ENCODE data around the gene ATAD5.
A peak's percentile ranks its signal among the peaks of the same experiment; 100 is the strongest.
"Not testable (repeated sequence)": the region's sequence is repeated elsewhere in the genome, so short reads cannot be mapped to it uniquely, and the experiment has no call there.

The ATAD5 gene

GRCh38 chr17:30812218-30813177 is 19.3 kb upstream of the ATAD5 start:
- ATAC-seq (replicated peaks) (no peak), DNase-seq (no peak)
- Mint-ChIP-seq H3K4me1 (ENCODE audit: low read depth in 2 of 2) (peaks cover 37 to 41% of the 10 kb centered on the region in 2 donors), H3K9me3 (no peaks in the 10 kb centered on the region), H3K27me3 (no peaks in the 10 kb centered on the region), H3K4me3 (peak overlapping the region in 1 of 2 donors; percentile 8), H3K36me3 (ENCODE audit: insufficient read depth) (peaks cover 25% of the 10 kb centered on the region), H3K27ac (peak overlapping the region; percentile 71 to 90)

DNA sequence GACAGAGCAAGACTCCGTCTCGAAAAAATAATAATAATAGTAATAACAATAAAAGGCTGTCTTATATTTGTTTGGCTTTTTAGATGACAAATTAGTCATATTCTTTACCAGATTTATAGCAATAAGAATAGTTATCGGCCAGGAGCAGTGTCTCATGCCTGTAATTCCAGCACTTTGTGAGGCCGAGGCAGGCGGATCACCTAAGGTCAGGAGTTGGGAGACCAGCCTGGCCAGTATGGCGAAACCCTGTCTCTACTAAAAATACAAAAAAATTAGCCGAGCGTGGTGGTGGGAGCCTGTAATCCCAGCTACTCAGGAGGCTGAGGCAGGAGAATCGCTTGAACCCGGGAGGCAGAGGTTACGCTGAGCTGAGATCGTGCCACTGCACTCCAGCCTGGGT is 17.5 kb upstream of the ATAD5 start:
- H3K9me3 Mint-ChIP-seq; H3K27me3 Mint-ChIP-seq; ATAC-seq (replicated peaks); H3K4me3 Mint-ChIP-seq; DNase-seq: not testable (repeated sequence)
- Mint-ChIP-seq H3K4me1 (ENCODE audit: low read depth in 2 of 2) (peaks cover 37 to 40% of the 10 kb centered on the region in 2 donors), H3K36me3 (ENCODE audit: insufficient read depth) (peaks cover 29% of the 10 kb centered on the region), H3K27ac (peak overlapping the region; percentile 64 to 65)

- DNase-seq; ATAC-seq (replicated peaks); H3K9me3 Mint-ChIP-seq; H3K27me3 Mint-ChIP-seq; H3K4me3 Mint-ChIP-seq: not testable (repeated sequence)
- Mint-ChIP-seq H3K36me3 (ENCODE audit: insufficient read depth) (peaks cover 25% of the 10 kb centered on the region), H3K27ac (peak overlapping the region in 1 of 2 donors; percentile 64), H3K4me1 (ENCODE audit: low read depth in 2 of 2) (peaks cover 31 to 39% of the 10 kb centered on the region in 2 donors)
These were observed 16.9 kb upstream of the ATAD5 start for GRCh38 chr17:30814860-30815259.

DNA sequence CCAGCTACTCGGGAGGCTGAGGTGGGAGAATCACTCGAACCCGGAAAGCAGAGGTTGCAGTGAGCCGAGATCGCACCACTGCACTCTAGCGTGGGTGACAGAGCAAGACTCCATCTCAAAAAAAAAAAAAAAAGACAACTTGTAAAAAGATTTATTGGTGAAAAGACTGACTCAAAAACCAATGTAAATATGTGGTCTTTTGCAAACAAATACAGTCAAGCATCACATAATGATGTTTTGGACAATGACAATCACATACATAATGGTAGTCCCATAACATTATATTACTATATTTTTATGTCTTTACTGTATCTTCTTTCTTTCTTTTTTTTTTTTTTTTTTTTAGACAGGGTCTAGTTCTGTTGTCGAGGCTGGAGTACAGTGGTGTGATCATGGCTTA is 15.6 kb upstream of the ATAD5 start:
- Mint-ChIP-seq H3K27ac (no peak overlapping the region), H3K4me3 (peak overlapping the region in 1 of 2 donors; percentile 4), H3K4me1 (ENCODE audit: low read depth in 2 of 2) (peaks cover 34 to 43% of the 10 kb centered on the region in 2 donors), H3K36me3 (ENCODE audit: insufficient read depth) (peaks cover 24% of the 10 kb centered on the region), H3K27me3 (no peaks in the 10 kb centered on the region), H3K9me3 (no peaks in the 10 kb centered on the region)
- no peak for ATAC-seq (replicated peaks)
- DNase-seq, result no peak

- H3K9me3 Mint-ChIP-seq, result no peaks in the 10 kb centered on the region
- H3K27me3 Mint-ChIP-seq, result no peaks in the 10 kb centered on the region
- H3K4me3 Mint-ChIP-seq, result peak overlapping the region; percentile 78 to 96
- no peak for DNase-seq
- H3K27ac Mint-ChIP-seq, result peak overlapping the region; percentile 89 to 93
- no peak for ATAC-seq (replicated peaks)
- peaks cover 15% of the 10 kb centered on the region for H3K36me3 Mint-ChIP-seq (ENCODE audit: insufficient read depth)
- H3K4me1 Mint-ChIP-seq (ENCODE audit: low read depth in 2 of 2), result peaks cover 42 to 54% of the 10 kb centered on the region in 2 donors
These were observed 11.6 kb upstream of the ATAD5 start for GRCh38 chr17:30819971-30820705.

DNA sequence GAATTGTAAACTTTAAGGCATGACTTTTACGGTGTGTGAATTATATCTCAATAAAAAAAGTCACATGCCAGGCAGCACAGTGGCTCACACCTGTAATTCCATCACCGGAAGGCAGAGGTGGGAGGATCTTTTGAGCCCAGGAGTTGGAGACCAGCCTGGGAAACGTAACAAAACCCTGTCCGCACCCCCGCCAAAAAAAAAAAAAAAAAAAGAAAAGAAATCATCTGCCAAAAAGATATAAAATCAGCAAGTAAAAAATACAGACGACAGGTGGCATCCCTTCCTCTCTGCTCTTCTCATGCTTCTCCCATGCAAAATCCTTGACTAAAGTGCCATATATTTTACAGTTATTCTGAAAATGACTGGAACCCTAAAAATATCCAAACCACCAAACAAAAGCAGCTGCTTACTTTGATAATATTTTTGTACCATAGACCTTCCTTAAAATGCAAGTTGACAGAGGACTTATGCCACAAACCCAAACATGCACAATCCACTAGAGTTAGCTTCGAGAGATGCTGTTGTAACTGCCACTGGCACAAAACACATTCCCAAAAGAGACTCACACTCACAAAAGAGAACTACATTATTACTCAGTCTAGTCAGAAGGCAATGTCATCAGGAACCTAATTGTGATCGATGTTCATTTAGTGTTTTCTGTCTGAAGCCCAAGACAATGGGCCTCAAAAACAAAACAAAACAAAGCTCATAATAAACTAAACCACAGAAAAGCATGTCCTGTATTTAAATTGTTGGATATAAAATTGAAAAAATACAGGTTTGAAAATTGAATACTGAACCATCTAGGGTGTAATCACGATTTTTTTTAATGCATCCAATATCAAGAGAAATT is 9.7 kb upstream of the ATAD5 start:
- DNase-seq (no peak), ATAC-seq (replicated peaks) (no peak)
- peaks cover 12% of the 10 kb centered on the region for H3K36me3 Mint-ChIP-seq (ENCODE audit: insufficient read depth)
- H3K9me3 Mint-ChIP-seq, result no peaks in the 10 kb centered on the region
- H3K4me1 Mint-ChIP-seq (ENCODE audit: low read depth in 2 of 2), result peaks cover 35 to 52% of the 10 kb centered on the region in 2 donors
- peak overlapping the region; percentile 78 to 96 for H3K4me3 Mint-ChIP-seq
- H3K27ac Mint-ChIP-seq, result peak overlapping the region; percentile 89 to 90
- no peaks in the 10 kb centered on the region for H3K27me3 Mint-ChIP-seq

GRCh38 chr17:30822919-30823318 is 8.8 kb upstream of the ATAD5 start:
- Mint-ChIP-seq H3K27ac (peak overlapping the region; percentile 89 to 90), H3K4me1 (ENCODE audit: low read depth in 2 of 2) (peaks cover 34 to 52% of the 10 kb centered on the region in 2 donors), H3K4me3 (peak overlapping the region; percentile 78 to 96), H3K36me3 (ENCODE audit: insufficient read depth) (peaks cover 12% of the 10 kb centered on the region)
- not testable (repeated sequence) for H3K9me3 Mint-ChIP-seq; ATAC-seq (replicated peaks); DNase-seq; H3K27me3 Mint-ChIP-seq

DNA sequence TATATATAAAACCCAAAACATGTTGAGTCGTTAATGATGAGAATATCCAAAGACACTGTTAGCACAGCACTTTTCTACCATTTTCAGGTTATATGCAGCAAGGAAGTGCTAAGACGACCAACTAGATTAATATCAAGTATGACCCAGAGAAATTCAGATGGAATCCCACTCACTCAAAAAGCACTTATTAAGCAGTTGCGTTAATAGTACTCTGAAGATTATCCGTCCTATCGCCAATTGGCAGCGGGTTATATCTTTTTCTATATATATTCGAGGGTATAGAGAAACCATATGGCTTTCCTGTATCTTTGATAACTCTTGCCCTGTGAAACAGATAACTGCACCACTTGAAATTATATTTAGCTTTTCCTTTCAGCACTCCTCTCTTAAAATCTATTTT is 8.3 kb upstream of the ATAD5 start:
- Mint-ChIP-seq H3K4me3 (peak overlapping the region; percentile 78 to 96), H3K27ac (peak overlapping the region; percentile 89 to 90), H3K27me3 (no peaks in the 10 kb centered on the region), H3K4me1 (ENCODE audit: low read depth in 2 of 2) (peaks cover 34 to 51% of the 10 kb centered on the region in 2 donors), H3K36me3 (ENCODE audit: insufficient read depth) (peaks cover 12% of the 10 kb centered on the region), H3K9me3 (no peaks in the 10 kb centered on the region)
- no peak for DNase-seq
- ATAC-seq (replicated peaks), result no peak

GRCh38 chr17:30824002-30824355 is 7.8 kb upstream of the ATAD5 start:
- peak overlapping the region; percentile 72 to 90 for H3K27ac Mint-ChIP-seq
- ATAC-seq (replicated peaks), result peak; percentile 13
- no peaks in the 10 kb centered on the region for H3K27me3 Mint-ChIP-seq
- no peaks in the 10 kb centered on the region for H3K9me3 Mint-ChIP-seq
- DNase-seq, result peak; percentile 9 to 17 (median 14)
- H3K4me1 Mint-ChIP-seq (ENCODE audit: low read depth in 2 of 2), result peaks cover 30 to 45% of the 10 kb centered on the region in 2 donors
- peak overlapping the region; percentile 78 to 96 for H3K4me3 Mint-ChIP-seq
- peaks cover 8% of the 10 kb centered on the region for H3K36me3 Mint-ChIP-seq (ENCODE audit: insufficient read depth)

GRCh38 chr17:30824356-30825145 is 7.2 kb upstream of the ATAD5 start, which contains the start of gene CRLF3:
Gene CRLF3 (minus strand): TSS chr17:30824692. CDS start chr17:30824651, 41 bp downstream.
- Mint-ChIP-seq H3K9me3 (no peaks in the 10 kb centered on the region), H3K27me3 (no peaks in the 10 kb centered on the region), H3K36me3 (ENCODE audit: insufficient read depth) (peaks cover 12% of the 10 kb centered on the region), H3K27ac (peak within 1 kb of the TSS; percentile 72 to 90), H3K4me1 (ENCODE audit: low read depth in 2 of 2) (peaks cover 27 to 40% of the 10 kb centered on the region in 2 donors), H3K4me3 (peak within 1 kb of the TSS; percentile 78 to 96)
- peak; percentile 95 for ATAC-seq (replicated peaks)
- peak; percentile 82 to 90 (median 84) for DNase-seq

- DNase-seq, result no peak
- Mint-ChIP-seq H3K4me1 (ENCODE audit: low read depth in 2 of 2) (peaks cover 20 to 36% of the 10 kb centered on the region in 2 donors), H3K36me3 (ENCODE audit: insufficient read depth) (peaks cover 18% of the 10 kb centered on the region), H3K27ac (no peak overlapping the region), H3K9me3 (no peaks in the 10 kb centered on the region), H3K27me3 (no peaks in the 10 kb centered on the region), H3K4me3 (no peak overlapping the region)
- no peak for ATAC-seq (replicated peaks)
These were observed 4.7 kb upstream of the ATAD5 start for GRCh38 chr17:30827082-30827481.

DNA sequence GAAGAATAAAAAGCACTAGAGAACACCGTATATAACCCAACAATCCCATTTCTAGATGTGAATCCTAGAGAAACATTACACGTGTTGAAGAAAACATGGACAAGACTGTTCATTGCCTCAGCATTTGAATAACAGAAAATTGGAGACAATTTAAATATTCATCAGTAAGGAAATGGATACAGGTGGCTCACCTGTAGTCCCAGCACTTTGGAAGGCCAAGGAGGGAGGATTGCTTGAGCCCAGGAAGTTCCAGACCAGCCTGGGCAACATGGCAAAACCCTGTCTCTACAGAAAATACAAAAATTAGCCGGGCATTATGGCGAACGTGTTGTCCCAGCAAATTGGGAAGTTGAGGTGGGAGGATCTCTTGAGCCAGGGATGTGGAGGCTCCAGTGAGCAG is 2.7 kb upstream of the ATAD5 start:
- peaks cover 13% of the 10 kb centered on the region for H3K36me3 Mint-ChIP-seq (ENCODE audit: insufficient read depth)

More for the DNA sequence above, 2.7 kb upstream of the ATAD5 start:
- H3K27ac Mint-ChIP-seq, result no peak overlapping the region
- H3K4me1 Mint-ChIP-seq (ENCODE audit: low read depth in 2 of 2), result peaks cover 20 to 32% of the 10 kb centered on the region in 2 donors
- no peak for ATAC-seq (replicated peaks)
- H3K4me3 Mint-ChIP-seq, result peak overlapping the region in 1 of 2 donors; percentile 35
- no peaks in the 10 kb centered on the region for H3K27me3 Mint-ChIP-seq
- no peak for DNase-seq
- H3K9me3 Mint-ChIP-seq, result no peaks in the 10 kb centered on the region

Data from effector memory CD8-positive, alpha-beta T cell (primary cell).